Choroid plexus epithelial cell (primary cell): ENCODE results near the gene MMD2.

Experiments used
- DNase-seq: peaks from one replicate; pipeline ENCODE4 v3.0.0-alpha.2; 2010; ENCODE audit warnings: low read depth
- H3K4me3 ChIP-seq: 2 replicates; pipeline ENCODE4 v1.5.1; 2011; ENCODE audit warnings: low read depth, mild to moderate bottlenecking, control low read depth, low read length, moderate library complexity
- CTCF ChIP-seq: conservative IDR thresholded peaks from 2 replicates; pipeline ENCODE4 v1.5.1; 2011; ENCODE audit warnings: low read depth, mild to moderate bottlenecking, control low read depth, inconsistent platforms, low read length, moderate library complexity

The MMD2 gene

GRCh38 chr7:4879396-4880081, 79.4 kb downstream of the MMD2 start:
- no peak overlapping the region for H3K4me3 ChIP-seq
- no peak for TF ChIP-seq CTCF
- DNase-seq: no peak

- no peak overlapping the region for H3K4me3 ChIP-seq
- no peak for DNase-seq
- no peak for TF ChIP-seq CTCF
Measured at GRCh38 chr7:4878336-4879335, 80.4 kb downstream of the MMD2 start.

- DNase-seq: no peak
- no peak overlapping the region for H3K4me3 ChIP-seq
- TF ChIP-seq CTCF: no peak
Measured at GRCh38 chr7:4876586-4876985, 82.4 kb downstream of the MMD2 start.

- H3K4me3 ChIP-seq: no peak overlapping the region
- TF ChIP-seq CTCF: no peak
- no peak for DNase-seq
Measured at GRCh38 chr7:4875391-4875790, 83.6 kb downstream of the MMD2 start.

GRCh38 chr7:4873071-4873944, 85.7 kb downstream of the MMD2 start:
- no peak overlapping the region for H3K4me3 ChIP-seq
- no peak for TF ChIP-seq CTCF
- no peak for DNase-seq

GRCh38 chr7:4871930-4872675, 86.9 kb downstream of the MMD2 start:
- H3K4me3 ChIP-seq: no peak overlapping the region
- TF ChIP-seq CTCF: no peak
- no peak for DNase-seq
